ENCODE data around the gene LRPPRC.

GRCh38 chr2:43944915-43945314 is 50.9 kb downstream of the LRPPRC start:
- TF ChIP-seq EP300 (IDR thresholded peaks at IDR 0.05; ENCODE audit: borderline replicate concordance) (no peak), REST (IDR thresholded peaks at IDR 0.05; ENCODE audit: low read depth) (no peak), RAD21 (IDR thresholded peaks at IDR 0.05; ENCODE audit: low read depth) (no peak), USF1 (IDR thresholded peaks at IDR 0.05) (no peak), TCF12 (IDR thresholded peaks at IDR 0.05; ENCODE audit: low read depth) (no peak), TEAD4 (IDR thresholded peaks at IDR 0.05) (no peak), MAX (IDR thresholded peaks at IDR 0.05) (no peak), ZBTB7A (IDR thresholded peaks at IDR 0.05; ENCODE audit: low read depth) (no peak)
